Mucosa of descending colon (tissue), 3 donors: ENCODE measurements around the gene REC114. TPM values are rescaled to one million over a fixed set of nuclear protein-coding genes. Genes with fewer than 3 reads are reported as not detected.
"Not testable (repeated sequence)": the region's sequence is repeated elsewhere in the genome, so short reads cannot be mapped to it uniquely, and the experiment has no call there.

Source experiments
- ATAC-seq: fragments of 200-7000 bp; cut with Tn5 transposase; one replicate; pipeline ENCODE4 v1.9.1; 2020; ENCODE audit warnings: mild to moderate bottlenecking, moderate library complexity
- DNase-seq, 3 donors: peaks; one replicate each; pipeline ENCODE4 v3.0.0-alpha.2; 2020
- H3K36me3 ChIP-seq: fragments of 200-600 bp; one replicate; pipeline ENCODE4 v1.8.0; 2021; ENCODE audit warnings: low read depth, mild to moderate bottlenecking
- H3K4me1 ChIP-seq: fragments of 200-600 bp; one replicate; pipeline ENCODE4 v1.8.0; 2021; ENCODE audit warnings: low read depth, mild to moderate bottlenecking
- H3K4me3 ChIP-seq: fragments of 200-600 bp; one replicate; pipeline ENCODE4 v1.8.0; 2021; ENCODE audit warnings: mild to moderate bottlenecking
- H3K9me3 ChIP-seq: fragments of 200-600 bp; one replicate; pipeline ENCODE4 v1.8.0; 2021; ENCODE audit warnings: mild to moderate bottlenecking
- CTCF ChIP-seq: fragments of 200-600 bp; IDR thresholded peaks from one replicate; pipeline ENCODE4 v1.8.0; 2022; ENCODE audit warnings: antibody characterized with exemption, mild to moderate bottlenecking
- intact Hi-C, 2 donors: fragments of 100-400 bp; cut with DNase I in 1 of 2; cut with micrococcal nuclease in 1 of 2; formaldehyde crosslinking; loops; one replicate each; pipeline versions ENCODE4 v1.11.0 to v1.11.1; 2022; cut with DNase I, micrococcal nuclease
- total RNA-seq, 3 donors: library from RNA; stranded (reverse); fragmentation: NEBNext Ultra II Directional in 2 of 3; extraction: Animal tissue kit (Norgen Biotek cat#: 25700) in 2 of 3; gene quantifications; one replicate each; pipeline versions ENCODE4 v1.2.1 to v1.2.4, GENCODE V29; 2021 to 2023
- donor health status: DM: no; HTN: no; CAD: no; lungs with moderate emphysema.
- donor health status: DM: no; HTN: no; CAD: no.
- donor health status: DM: no; HTN: yes; CAD: no.

Gene REC114
- total RNA-seq, 3 donors from 2014 or later = not detected

- DNase-seq, H3K36me3 ChIP-seq, H3K4me3 ChIP-seq, H3K9me3 ChIP-seq, H3K4me1 ChIP-seq, intact Hi-C loops, ATAC-seq: not testable (repeated sequence)
Observed at GRCh38 chr15:73449980-73450379, 7.0 kb downstream of the REC114 start.

- ATAC-seq = no peak
- DNase-seq = no peak
- intact Hi-C loops = no loop called here
- Histone ChIP-seq H3K9me3 (no peaks in the 10 kb centered on the region), H3K4me1 (no peaks in the 10 kb centered on the region), H3K36me3 (no peaks in the 10 kb centered on the region), H3K4me3 (no peak overlapping the region)
- TF ChIP-seq CTCF = no peak
Observed at GRCh38 chr15:73454096-73454495, 11.1 kb downstream of the REC114 start.

GRCh38 chr15:73455876-73456275 lies 12.9 kb downstream of the REC114 start:
- no peak overlapping the region for H3K4me3 ChIP-seq
- ATAC-seq (no peak), DNase-seq (no peak)
- intact Hi-C loops = no loop called here
- no peaks in the 10 kb centered on the region for H3K4me1 ChIP-seq
- H3K36me3 ChIP-seq = no peaks in the 10 kb centered on the region
- TF ChIP-seq CTCF = no peak
- H3K9me3 ChIP-seq = no peaks in the 10 kb centered on the region

GRCh38 chr15:73457334-73457733 lies 14.4 kb downstream of the REC114 start:
- no peak for TF ChIP-seq CTCF
- ATAC-seq = no peak

GRCh38 chr15:73460662-73461061 lies 17.7 kb downstream of the REC114 start:
- no peaks in the 10 kb centered on the region for H3K4me1 ChIP-seq
- ATAC-seq (no peak), DNase-seq (no peak)
- H3K36me3 ChIP-seq = no peaks in the 10 kb centered on the region
- TF ChIP-seq CTCF = no peak
- intact Hi-C loops = no loop called here
- H3K4me3 ChIP-seq = no peak overlapping the region
- no peaks in the 10 kb centered on the region for H3K9me3 ChIP-seq

More at GRCh38 chr15:73457334-73457733, 14.4 kb downstream of the REC114 start:
- DNase-seq = no peak
- Histone ChIP-seq H3K9me3 (no peaks in the 10 kb centered on the region), H3K36me3 (no peaks in the 10 kb centered on the region), H3K4me3 (no peak overlapping the region), H3K4me1 (no peaks in the 10 kb centered on the region)
- intact Hi-C loops = no loop called here

- H3K9me3 ChIP-seq = no peaks in the 10 kb centered on the region
Observed at GRCh38 chr15:73464602-73465001, 21.6 kb downstream of the REC114 start.

More at GRCh38 chr15:73464602-73465001, 21.6 kb downstream of the REC114 start:
- ATAC-seq (no peak), DNase-seq (no peak)
- Histone ChIP-seq H3K4me3 (no peak overlapping the region), H3K4me1 (no peaks in the 10 kb centered on the region), H3K36me3 (no peaks in the 10 kb centered on the region)
- intact Hi-C loops = no loop called here
- no peak for TF ChIP-seq CTCF
